Activated T-helper 17 cell treated with anti-CD3 and anti-CD28 coated beads, Interleukin-2, amount 50 U/mL, for 72 hours (primary cell): ENCODE measurements around the gene LYPD1. TPM values are rescaled to one million over a fixed set of nuclear protein-coding genes. Genes with fewer than 3 reads are reported as not detected.

ENCODE experiments used
- ATAC-seq: fragments of 150-1000 bp; cut with Tn5 transposase; replicated peaks from 2 replicates; pipeline ENCODE4 v1.10.0; 2021; ENCODE audit warnings: mild to moderate bottlenecking, moderate library complexity
- H3K27ac Mint-ChIP-seq: one replicate; pipeline ENCODE4 v1.8.0; 2022; ENCODE audit warnings: mixed read lengths
- H3K27me3 Mint-ChIP-seq: one replicate; pipeline ENCODE4 v1.8.0; 2022; ENCODE audit warnings: mixed read lengths
- H3K36me3 Mint-ChIP-seq: one replicate; pipeline ENCODE4 v1.8.0; 2022; ENCODE audit warnings: low read depth, mild to moderate bottlenecking, mixed read lengths
- H3K4me1 Mint-ChIP-seq: one replicate; pipeline ENCODE4 v1.8.0; 2022; ENCODE audit warnings: mixed read lengths
- H3K4me3 Mint-ChIP-seq: one replicate; pipeline ENCODE4 v1.8.0; 2022; ENCODE audit warnings: mild to moderate bottlenecking, mixed read lengths
- H3K9me3 Mint-ChIP-seq: one replicate; pipeline ENCODE4 v1.8.0; 2022; ENCODE audit warnings: mixed read lengths
- total RNA-seq, 2 donors: library from RNA; stranded (reverse); gene quantifications; one replicate each; pipeline ENCODE4 v1.2.3, GENCODE V29; 2022

LYPD1 gene
- total RNA-seq, 2 donors from 2014 or later = not detected

DNA sequence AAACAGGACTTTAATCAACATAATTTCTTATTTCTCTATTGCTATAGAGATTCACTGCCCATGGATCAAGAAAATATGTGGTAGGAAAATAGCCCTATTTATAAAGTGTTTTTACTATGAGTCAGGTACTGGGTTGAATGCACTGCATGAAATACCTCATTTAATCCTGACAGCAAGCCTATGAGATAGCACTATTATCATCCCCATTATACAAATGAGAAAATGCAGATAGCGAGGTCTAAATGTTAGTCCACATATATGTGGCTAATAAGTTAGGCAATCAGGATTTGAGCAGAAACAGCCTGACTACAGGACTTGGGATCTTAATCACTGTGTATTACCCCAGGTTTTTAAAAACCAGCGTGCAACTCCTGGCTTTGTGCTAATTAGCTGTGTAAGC lies 8.5 kb upstream of the LYPD1 start:
- H3K27ac Mint-ChIP-seq = no peak overlapping the region
- no peak for ATAC-seq
- peaks cover 10% of the 10 kb centered on the region for H3K27me3 Mint-ChIP-seq
- peaks cover 4% of the 10 kb centered on the region for H3K9me3 Mint-ChIP-seq
- H3K4me3 Mint-ChIP-seq = no peak overlapping the region
- no peaks in the 10 kb centered on the region for H3K4me1 Mint-ChIP-seq
- no peaks in the 10 kb centered on the region for H3K36me3 Mint-ChIP-seq

- H3K27ac Mint-ChIP-seq = no peak overlapping the region
- H3K9me3 Mint-ChIP-seq = peaks cover 4% of the 10 kb centered on the region
- ATAC-seq = no peak
- H3K4me3 Mint-ChIP-seq = no peak overlapping the region
- H3K4me1 Mint-ChIP-seq = no peaks in the 10 kb centered on the region
- H3K36me3 Mint-ChIP-seq = no peaks in the 10 kb centered on the region
- H3K27me3 Mint-ChIP-seq = peaks cover 15% of the 10 kb centered on the region
Measured at GRCh38 chr2:132677661-132678060, 7.7 kb upstream of the LYPD1 start.

DNA sequence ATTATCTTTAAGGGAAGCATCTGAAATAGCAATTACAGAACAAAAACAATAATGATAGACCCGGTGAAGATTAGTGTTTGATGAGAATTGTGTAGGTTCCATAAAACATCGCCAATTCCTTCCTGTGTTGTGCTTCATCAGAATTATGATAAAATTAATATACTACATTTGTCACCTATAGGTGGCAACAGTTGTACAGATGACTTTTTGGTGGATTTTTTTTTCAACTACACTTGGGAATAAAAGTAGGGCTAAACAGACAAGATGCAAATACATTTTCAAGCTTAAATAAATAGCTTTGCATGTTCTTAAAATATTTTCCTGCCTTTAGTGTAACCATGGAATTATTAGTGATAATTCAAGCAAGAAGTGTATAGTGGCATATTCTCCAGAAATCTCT lies 7.0 kb upstream of the LYPD1 start:
- H3K27ac Mint-ChIP-seq = no peak overlapping the region
- peaks cover 4% of the 10 kb centered on the region for H3K9me3 Mint-ChIP-seq
- no peaks in the 10 kb centered on the region for H3K36me3 Mint-ChIP-seq
- H3K4me1 Mint-ChIP-seq = no peaks in the 10 kb centered on the region
- peaks cover 15% of the 10 kb centered on the region for H3K27me3 Mint-ChIP-seq
- H3K4me3 Mint-ChIP-seq = no peak overlapping the region
- ATAC-seq = no peak

GRCh38 chr2:132671151-132671835 lies 1.3 kb upstream of the LYPD1 start:
- peaks cover 4% of the 10 kb centered on the region for H3K9me3 Mint-ChIP-seq
- no peak for ATAC-seq
- no peak overlapping the region for H3K4me3 Mint-ChIP-seq
- H3K27ac Mint-ChIP-seq = no peak overlapping the region
- peaks cover 35% of the 10 kb centered on the region for H3K27me3 Mint-ChIP-seq
- peaks cover 5% of the 10 kb centered on the region for H3K4me1 Mint-ChIP-seq
- H3K36me3 Mint-ChIP-seq = peaks cover 6% of the 10 kb centered on the region

GRCh38 chr2:132670496-132671150 lies 618 bp upstream of the LYPD1 start:
- no peak overlapping the region for H3K4me3 Mint-ChIP-seq
- peaks cover 35% of the 10 kb centered on the region for H3K27me3 Mint-ChIP-seq
- no peak for ATAC-seq
- H3K36me3 Mint-ChIP-seq = peaks cover 6% of the 10 kb centered on the region
- H3K9me3 Mint-ChIP-seq = peaks cover 4% of the 10 kb centered on the region
- H3K27ac Mint-ChIP-seq = no peak overlapping the region
- H3K4me1 Mint-ChIP-seq = peaks cover 5% of the 10 kb centered on the region

GRCh38 chr2:132668987-132669907 lies 758 bp downstream of the LYPD1 start:
- peaks cover 6% of the 10 kb centered on the region for H3K36me3 Mint-ChIP-seq
- no peak overlapping the region for H3K4me3 Mint-ChIP-seq
- H3K9me3 Mint-ChIP-seq = peaks cover under 1% of the 10 kb centered on the region
- H3K27ac Mint-ChIP-seq = no peak overlapping the region
- H3K4me1 Mint-ChIP-seq = peaks cover 5% of the 10 kb centered on the region
- ATAC-seq = no peak
- H3K27me3 Mint-ChIP-seq = peaks cover 26% of the 10 kb centered on the region

DNA sequence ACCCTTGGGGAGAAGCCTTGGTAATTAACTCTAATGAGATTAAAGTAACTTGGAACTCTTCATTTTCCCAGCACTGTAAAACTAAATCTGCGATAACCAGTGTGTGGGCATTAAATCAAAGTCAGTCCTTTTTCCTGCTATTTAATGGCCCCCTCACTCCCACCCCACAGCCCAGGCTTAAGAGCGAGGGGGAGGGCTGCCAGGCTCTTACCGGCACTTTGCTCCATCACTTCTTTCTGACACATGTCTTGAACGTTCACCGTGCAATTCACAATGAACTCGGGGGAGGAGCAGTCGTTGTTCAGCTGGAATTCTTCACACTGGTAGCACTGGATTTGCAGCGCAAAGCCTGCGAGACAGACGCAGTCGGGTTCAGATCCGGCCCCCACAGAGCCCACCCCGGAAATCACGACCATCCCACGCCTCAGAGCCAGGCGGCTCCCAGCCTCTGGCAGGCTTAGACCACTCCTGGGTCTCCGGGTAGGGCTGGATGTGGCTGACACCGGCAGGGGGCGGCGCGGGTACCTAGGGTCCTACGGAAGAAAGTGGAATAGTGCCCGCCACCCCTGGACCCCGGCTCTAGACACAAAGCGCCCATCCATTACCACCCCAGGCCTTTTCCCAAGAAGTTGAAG lies 1.7 kb downstream of the LYPD1 start:
- H3K27ac Mint-ChIP-seq = no peak overlapping the region
- peaks cover 6% of the 10 kb centered on the region for H3K36me3 Mint-ChIP-seq
- peaks cover 25% of the 10 kb centered on the region for H3K27me3 Mint-ChIP-seq
- no peak for ATAC-seq
- H3K4me1 Mint-ChIP-seq = peaks cover 5% of the 10 kb centered on the region
- no peaks in the 10 kb centered on the region for H3K9me3 Mint-ChIP-seq
- no peak overlapping the region for H3K4me3 Mint-ChIP-seq

DNA sequence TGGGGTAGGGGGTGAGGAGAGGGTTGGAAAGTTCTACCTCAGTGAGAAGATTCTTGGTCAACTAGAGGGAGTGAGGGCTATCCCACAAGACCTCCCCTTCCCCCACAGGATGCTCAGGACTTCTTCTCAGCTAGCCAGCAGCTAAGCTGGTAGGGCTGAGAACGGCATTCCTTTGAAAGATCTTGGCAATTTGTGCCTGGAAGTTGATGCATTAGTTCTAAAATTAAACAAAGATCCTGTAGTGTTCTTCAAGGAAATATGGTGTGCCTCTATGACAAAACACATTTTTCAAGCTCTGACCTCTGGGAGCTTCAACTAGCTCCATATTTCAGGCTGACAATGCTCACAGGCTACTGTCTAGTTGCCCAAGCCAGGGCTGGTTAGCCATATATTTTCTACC lies 2.3 kb downstream of the LYPD1 start:
- H3K4me3 Mint-ChIP-seq = no peak overlapping the region
- H3K27me3 Mint-ChIP-seq = peaks cover 22% of the 10 kb centered on the region
- H3K4me1 Mint-ChIP-seq = peaks cover 7% of the 10 kb centered on the region
- no peak overlapping the region for H3K27ac Mint-ChIP-seq
- H3K9me3 Mint-ChIP-seq = no peaks in the 10 kb centered on the region
- peaks cover 6% of the 10 kb centered on the region for H3K36me3 Mint-ChIP-seq
- no peak for ATAC-seq

GRCh38 chr2:132665401-132666140 lies 4.4 kb downstream of the LYPD1 start:
- ATAC-seq = no peak
- Mint-ChIP-seq H3K36me3 (no peaks in the 10 kb centered on the region), H3K27ac (no peak overlapping the region), H3K27me3 (peaks cover 14% of the 10 kb centered on the region), H3K4me3 (no peak overlapping the region), H3K4me1 (peaks cover 5% of the 10 kb centered on the region), H3K9me3 (no peaks in the 10 kb centered on the region)

DNA sequence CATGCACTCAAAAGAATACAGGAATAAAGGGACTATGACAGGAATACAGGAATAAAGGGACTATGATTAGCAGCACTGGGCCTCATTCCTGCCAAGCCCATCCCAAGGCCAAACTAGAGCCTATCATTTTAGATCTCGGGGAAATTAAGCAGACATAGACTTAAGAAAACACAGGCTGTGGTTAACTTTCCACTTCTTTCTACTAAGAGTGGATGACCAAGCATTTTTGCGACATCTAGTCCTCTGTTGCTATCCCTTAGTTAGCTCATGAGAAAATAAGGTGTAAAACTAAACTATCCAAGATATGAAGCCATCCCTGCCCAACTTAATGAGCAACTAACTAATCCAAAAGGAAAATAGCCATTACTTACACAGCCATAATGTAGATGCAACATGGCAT lies 5.9 kb downstream of the LYPD1 start:
- no peaks in the 10 kb centered on the region for H3K9me3 Mint-ChIP-seq
- no peak for ATAC-seq
- peaks cover 14% of the 10 kb centered on the region for H3K27me3 Mint-ChIP-seq
- H3K4me3 Mint-ChIP-seq = no peak overlapping the region
- H3K27ac Mint-ChIP-seq = no peak overlapping the region
- H3K4me1 Mint-ChIP-seq = peaks cover 5% of the 10 kb centered on the region
- no peaks in the 10 kb centered on the region for H3K36me3 Mint-ChIP-seq

DNA sequence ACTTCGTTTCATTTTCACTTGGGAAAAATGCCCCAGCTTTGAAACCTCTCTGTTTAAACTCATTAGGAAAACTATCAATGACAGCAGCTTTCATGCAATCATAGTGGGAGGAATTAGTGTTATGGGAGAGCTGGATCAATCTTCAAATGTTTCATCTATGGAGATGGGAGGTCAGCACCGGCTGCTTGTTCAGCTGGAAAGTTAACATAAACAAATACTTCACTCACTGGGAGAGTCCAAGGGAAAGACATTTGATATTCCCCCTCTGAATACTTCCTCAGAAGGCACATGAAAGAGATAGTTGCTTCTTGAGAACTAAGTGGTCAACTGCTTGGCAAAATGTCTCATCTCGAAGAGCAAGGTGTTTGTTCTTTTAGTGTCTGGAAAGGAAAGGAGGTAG lies 7.3 kb downstream of the LYPD1 start:
- Mint-ChIP-seq H3K27me3 (peaks cover 10% of the 10 kb centered on the region), H3K4me1 (peaks cover 5% of the 10 kb centered on the region), H3K4me3 (no peak overlapping the region), H3K27ac (no peak overlapping the region), H3K9me3 (no peaks in the 10 kb centered on the region), H3K36me3 (no peaks in the 10 kb centered on the region)
- no peak for ATAC-seq

GRCh38 chr2:132659331-132659730 lies 10.7 kb downstream of the LYPD1 start:
- Mint-ChIP-seq H3K4me3 (no peak overlapping the region), H3K4me1 (peaks cover 5% of the 10 kb centered on the region), H3K9me3 (no peaks in the 10 kb centered on the region), H3K27me3 (peaks cover 4% of the 10 kb centered on the region), H3K27ac (no peak overlapping the region), H3K36me3 (no peaks in the 10 kb centered on the region)
- no peak for ATAC-seq

- H3K36me3 Mint-ChIP-seq = no peaks in the 10 kb centered on the region
- no peaks in the 10 kb centered on the region for H3K27me3 Mint-ChIP-seq
- no peak for ATAC-seq
- H3K9me3 Mint-ChIP-seq = no peaks in the 10 kb centered on the region
- H3K27ac Mint-ChIP-seq = no peak overlapping the region
- H3K4me1 Mint-ChIP-seq = no peaks in the 10 kb centered on the region
- no peak overlapping the region for H3K4me3 Mint-ChIP-seq
Measured at GRCh38 chr2:132656266-132656975, 13.6 kb downstream of the LYPD1 start.
